ENCODE results near the gene USB1.

Gene USB1

GRCh38 chr16:58037365-58038057 is 36.3 kb downstream of the USB1 start:
- DNase-seq, result no peak

- DNase-seq, result no peak
These were observed 37.0 kb downstream of the USB1 start for GRCh38 chr16:58038219-58038641.

- no peak for DNase-seq
These were observed 38.8 kb downstream of the USB1 start for GRCh38 chr16:58039829-58040495.

- no peak for DNase-seq
These were observed 39.3 kb downstream of the USB1 start for GRCh38 chr16:58040496-58040846.

- no peak for DNase-seq
These were observed 39.9 kb downstream of the USB1 start for GRCh38 chr16:58040945-58041627.

GRCh38 chr16:58041628-58041955 is 40.4 kb downstream of the USB1 start:
- DNase-seq, result no peak

GRCh38 chr16:58042001-58042885 is 41.0 kb downstream of the USB1 start:
- no peak for DNase-seq

- no peak for DNase-seq
These were observed 41.8 kb downstream of the USB1 start for GRCh38 chr16:58042886-58043515.

- DNase-seq, result no peak
These were observed 42.5 kb downstream of the USB1 start for GRCh38 chr16:58043571-58044155.

- DNase-seq, result no peak
These were observed 43.2 kb downstream of the USB1 start for GRCh38 chr16:58044266-58045019.

GRCh38 chr16:58045096-58045495 is 43.9 kb downstream of the USB1 start:
- no peak for DNase-seq

- DNase-seq, result no peak
These were observed 45.1 kb downstream of the USB1 start for GRCh38 chr16:58046054-58046881.

GRCh38 chr16:58046936-58047335 is 45.7 kb downstream of the USB1 start:
- no peak for DNase-seq

GRCh38 chr16:58047557-58048348 is 46.5 kb downstream of the USB1 start:
- DNase-seq, result no peak

GRCh38 chr16:58048494-58049231 is 47.5 kb downstream of the USB1 start:
- DNase-seq, result no peak

GRCh38 chr16:58049232-58050185 is 48.3 kb downstream of the USB1 start:
- DNase-seq, result no peak

- DNase-seq, result no peak
These were observed 50.1 kb downstream of the USB1 start for GRCh38 chr16:58051296-58051695.
